Activated CD4-positive, alpha-beta T cell treated with anti-CD3 and anti-CD28 coated beads, Interleukin-2, Interleukin-4, amounts not matched to agents 100 ng/mL and 50 ng/mL, durations not matched to agents 16 hours and 8 hours (primary cell): ENCODE measurements around the gene ZDHHC4.
A peak's percentile ranks its signal among the peaks of the same experiment; 100 is the strongest.

ENCODE experiments used
- DNase-seq: peaks from one replicate; pipeline ENCODE4 v3.0.0-alpha.2; 2020; ENCODE audit warnings: low spot score

The ZDHHC4 gene

DNA sequence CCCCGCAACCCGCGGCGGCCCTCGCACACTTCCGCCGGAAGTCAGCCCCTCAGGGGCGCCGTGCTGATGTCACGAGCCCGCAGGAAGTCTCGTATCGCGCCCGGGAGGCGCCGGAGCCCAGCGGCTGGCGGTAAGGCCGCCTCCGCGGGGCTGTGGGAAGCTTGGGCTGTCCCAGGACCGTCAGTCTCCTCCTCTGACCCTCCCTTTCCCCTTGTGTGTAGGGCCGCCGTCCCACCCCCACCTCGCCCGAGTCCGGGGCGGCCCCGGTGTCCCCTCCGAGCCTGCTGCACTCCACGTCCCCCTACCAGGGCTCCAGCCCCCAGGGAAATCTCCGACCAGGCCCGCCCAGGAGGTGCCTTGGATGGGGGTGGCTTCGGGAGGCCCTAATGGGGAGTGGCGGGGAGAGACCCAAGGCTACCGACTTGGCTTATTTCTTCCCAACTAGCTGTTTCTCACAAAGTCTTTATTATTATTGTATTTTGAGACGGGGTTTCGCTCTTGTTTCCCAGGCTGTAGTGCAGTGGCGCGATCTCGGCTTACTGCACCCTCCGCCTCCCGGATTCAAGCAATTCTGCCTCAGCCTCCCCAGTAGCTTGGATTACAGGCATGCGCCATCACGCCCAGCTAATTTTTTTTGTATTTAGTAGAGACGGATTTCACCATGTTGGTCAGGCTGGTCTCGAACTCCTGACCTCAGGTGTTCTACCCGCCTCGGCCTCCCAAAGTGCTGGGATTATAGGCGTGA, at the start of gene ZDHHC4:
Gene ZDHHC4 (plus strand): TSS at position 86 of the 745 bp plus-strand sequence. CDS start 3,108 bp downstream, outside the sequence.
- peak; percentile 92 for DNase-seq

DNA sequence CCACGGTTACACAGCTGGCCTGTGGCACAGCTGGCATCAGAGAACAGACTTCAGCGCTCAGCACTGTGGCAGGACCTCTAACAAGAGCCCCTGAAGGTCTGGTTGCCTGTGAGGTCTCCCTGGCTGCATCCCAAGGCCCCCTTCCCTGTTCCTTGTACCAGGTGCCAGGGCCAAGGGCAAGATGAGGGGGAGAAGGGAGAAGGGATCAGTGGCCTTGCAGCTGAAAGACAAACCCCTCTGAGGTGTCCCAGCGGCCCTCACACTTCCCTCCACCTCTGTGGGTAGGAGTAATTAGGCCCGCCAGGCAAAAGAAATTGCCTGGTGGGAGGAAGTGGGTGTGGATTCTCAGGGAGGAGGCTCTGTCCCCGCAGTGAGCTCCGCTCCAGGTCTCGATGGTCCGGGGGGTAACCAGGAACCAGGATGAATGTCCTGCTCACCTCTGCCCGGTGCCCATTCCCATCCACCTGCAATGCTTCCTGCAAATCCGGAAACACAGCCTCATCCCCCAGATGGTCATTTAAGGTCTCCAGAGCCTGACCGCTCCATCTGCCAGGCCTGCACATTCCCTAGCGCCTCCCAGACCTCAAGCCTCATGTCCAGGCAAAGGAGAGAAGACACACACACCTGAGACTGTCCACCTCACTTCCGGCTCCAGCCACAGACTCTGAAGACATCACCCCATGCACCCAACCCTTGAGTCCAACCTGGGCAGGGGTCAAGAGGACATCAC, 48.7 kb upstream of the ZDHHC4 start:
- no peak for DNase-seq

DNA sequence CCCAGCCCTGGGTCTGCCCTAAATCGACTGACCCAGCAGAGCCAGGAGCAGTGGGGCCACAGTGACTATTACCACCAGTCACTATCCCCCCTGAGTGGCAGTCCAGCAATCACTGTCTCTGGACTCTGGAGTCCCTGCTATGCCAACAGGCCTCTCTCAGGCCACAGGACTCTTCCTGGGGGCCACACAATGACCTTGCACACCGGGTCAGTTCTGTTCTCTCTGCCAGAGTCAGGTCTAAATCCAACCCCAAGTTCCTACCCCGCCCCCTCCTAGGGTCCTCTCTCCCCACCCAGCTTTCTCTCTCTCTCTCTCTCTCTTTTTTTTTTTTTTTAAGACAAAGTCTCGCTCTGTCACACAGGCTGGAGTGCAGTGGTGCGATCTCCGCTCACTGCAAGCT, 47.6 kb upstream of the ZDHHC4 start:
- DNase-seq, result no peak

DNA sequence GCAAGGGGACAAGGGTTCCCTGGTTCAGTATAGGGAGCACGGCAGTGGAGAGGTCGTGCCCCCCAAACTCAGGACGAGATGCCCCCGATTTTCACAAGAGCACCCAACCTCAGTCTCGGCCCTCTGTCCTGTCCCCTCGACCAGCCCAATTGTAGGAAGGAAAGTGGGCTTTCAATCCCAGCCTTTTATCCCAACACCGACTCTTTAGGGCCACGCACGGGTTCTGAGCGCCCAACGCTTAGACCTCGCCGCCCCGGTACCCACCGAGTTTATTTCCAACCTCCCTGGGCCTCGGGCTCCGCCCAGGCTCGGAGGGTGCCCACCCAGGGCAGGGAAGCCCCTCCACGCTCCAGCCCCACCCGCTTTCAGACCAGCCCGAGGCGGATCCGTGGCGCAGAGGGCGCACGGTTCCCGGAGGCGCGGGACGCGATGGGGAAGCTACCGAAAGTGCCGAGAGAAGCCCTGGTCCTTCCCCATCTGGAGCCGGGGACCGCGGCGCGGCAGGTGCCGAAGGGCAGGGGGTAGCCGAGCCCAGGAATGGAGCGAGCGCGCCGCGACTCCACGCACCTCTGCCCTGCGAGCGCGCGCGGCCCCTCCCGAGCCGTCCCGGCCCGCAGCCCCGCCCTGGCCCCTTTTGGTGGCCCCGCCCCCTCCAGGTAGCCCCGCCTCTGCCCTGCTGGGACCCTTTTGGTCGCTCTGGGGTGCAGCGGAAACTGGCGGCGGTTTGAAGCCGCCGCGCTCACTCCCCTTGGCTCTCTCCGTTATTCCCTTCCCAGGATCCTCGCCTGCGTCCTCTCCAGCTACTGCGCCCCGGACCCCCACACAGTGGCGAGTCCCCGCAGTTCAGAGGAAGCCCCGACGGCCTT, 46.4 kb upstream of the ZDHHC4 start:
- DNase-seq, result peak; percentile 25

DNA sequence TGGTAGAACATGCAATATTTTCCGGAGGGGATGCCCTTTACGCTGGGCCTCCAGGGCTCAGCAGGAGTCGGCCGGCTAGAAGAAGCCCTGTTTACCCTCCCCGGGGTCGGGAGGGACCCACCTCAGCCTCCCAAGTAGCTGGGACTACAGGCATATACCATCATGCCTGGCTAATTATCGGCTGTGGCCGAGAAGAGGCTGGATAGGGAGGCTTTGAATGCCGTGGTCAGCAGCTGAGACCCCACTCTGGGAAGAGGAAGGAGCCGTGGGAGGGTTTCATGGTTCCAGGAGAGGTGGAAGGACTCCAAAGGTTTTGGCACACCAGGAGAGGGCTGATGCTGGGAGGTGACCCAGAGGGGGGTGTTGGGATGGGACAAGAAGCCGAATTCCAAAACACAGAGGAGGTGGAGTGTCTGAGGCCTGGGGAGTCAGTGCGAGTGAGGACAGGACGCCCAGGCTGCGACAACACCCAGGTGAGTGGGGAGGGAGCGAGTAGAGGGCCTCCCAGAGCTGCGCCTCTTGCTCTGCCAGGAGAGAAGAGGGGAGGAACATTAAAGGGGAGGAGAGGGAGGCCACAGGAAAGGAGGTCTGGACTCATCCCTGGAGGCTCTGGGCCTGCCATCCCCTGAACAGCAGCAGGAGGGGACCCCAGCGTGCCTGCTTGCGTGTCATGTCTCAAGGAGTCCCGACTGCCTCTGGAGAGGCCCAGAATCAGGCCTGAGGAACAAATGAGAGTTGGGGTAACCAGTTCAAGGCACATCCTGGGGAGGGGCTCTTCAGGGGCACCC, 45.6 kb upstream of the ZDHHC4 start:
- DNase-seq, result no peak

DNA sequence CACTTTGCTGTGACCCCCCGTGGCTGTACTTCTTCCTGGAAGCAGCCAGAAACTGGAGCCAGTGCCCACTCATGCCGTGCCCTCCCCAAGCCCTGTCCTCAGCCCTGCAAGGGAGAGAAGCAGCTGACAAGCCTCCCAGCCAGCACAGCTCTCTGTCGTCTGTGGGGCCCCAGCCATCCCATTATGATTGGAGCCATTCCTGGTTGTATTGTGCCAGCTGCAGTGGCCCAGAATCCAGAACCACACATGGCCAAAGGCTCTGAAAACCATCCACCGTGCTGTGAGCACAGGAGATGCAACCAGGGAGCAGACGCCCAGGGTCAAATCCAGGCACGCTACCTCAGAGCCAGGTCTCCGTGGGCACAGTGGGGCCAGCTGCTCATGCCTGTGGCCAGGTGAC, 44.7 kb upstream of the ZDHHC4 start:
- DNase-seq, result no peak

DNA sequence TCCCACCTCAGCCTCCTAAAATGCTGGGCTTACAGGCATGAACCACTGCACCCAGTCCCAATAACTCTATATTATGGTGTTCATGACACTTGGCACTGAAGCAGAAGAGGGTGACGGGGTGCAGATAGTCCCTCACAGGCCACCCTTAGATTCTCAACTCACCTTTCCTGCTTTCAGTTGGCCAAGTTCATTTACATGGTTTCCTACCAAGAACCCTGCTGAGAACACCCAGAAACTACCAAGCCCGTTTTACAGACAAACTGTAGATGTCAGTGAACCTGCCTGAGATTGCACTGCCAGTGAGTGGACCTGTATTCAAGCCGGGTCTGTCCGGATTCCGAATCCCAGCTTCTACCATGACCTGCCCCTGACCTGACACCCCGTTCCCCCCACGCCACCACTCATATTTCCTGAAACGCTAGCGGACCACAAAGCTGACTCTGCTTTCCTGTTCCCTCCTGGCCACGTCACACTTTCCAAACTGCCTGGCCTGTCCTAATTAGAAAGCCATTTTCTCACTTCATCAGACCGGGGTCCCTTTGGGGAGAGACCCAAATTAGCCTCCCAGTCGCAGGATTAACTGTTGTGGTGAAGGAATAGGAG, 43.3 kb upstream of the ZDHHC4 start:
- peak; percentile 15 for DNase-seq

DNA sequence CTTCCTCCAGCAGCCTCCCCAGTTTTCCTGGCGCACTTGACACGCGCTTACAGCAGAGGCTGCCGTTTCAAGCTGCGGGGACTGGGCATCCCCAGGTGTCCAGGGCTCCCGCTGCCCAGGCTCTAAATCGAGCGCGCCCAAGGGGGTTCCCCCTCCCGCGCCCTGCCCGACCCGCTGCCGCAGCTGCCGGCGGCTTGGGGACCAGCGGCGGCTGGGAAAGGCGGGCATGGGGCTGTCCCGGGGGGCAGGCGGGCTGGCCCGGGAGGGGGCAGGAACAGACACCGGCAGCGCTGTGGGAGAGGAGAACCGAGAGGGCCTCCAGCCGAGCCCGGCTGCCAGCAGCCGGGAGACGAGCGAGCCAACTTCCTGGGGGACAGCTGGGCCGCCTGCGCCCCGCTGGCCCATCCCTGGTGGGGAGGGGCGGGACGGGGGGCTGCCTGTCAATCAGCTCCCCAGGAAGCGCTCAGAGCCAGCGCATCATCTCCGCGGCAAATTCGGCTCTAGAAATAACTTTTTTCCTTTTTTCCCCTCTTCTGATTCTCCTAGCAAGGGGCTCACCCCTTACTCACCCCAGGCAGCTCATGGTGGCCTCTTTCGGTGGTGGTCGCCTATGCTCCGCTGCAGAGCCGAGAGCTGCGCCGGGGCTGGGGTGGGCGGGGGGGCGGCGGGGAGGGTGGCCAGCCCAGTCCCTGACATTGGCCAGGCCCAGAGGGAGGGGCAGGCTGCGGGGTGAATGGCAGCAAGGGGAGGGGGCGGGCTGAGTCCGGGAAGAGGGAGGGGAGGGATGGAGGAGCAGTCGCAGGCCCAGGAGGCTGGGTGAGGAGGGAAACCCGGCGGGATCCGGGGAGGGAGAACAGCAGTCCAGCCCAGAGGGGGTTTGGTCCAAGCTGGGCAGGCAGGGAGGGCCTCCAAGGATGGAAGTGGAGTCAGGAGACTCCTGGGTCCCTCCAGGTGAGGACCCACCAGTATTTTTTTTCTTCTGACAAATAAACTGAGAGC, 40.7 kb upstream of the ZDHHC4 start:
- DNase-seq, result no peak

DNA sequence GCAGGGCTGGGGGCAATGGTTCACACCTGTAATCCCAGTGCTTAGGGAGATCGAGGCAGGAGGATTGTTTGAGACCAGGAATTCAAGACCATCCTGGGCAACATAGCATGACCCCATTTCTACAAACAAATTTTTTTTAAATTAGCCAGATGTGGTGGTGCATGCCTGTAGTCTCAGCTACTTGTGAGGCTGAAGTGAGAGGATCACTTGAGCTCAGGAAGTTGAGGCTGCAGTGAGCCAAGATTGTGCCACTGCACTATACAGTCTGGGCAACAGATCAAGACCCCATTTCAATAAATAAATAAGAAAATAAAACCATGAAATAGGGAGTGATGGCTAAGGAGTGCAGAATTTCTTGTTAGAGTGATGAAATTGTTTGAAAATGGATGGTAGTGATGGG, 34.9 kb upstream of the ZDHHC4 start:
- no peak for DNase-seq

DNA sequence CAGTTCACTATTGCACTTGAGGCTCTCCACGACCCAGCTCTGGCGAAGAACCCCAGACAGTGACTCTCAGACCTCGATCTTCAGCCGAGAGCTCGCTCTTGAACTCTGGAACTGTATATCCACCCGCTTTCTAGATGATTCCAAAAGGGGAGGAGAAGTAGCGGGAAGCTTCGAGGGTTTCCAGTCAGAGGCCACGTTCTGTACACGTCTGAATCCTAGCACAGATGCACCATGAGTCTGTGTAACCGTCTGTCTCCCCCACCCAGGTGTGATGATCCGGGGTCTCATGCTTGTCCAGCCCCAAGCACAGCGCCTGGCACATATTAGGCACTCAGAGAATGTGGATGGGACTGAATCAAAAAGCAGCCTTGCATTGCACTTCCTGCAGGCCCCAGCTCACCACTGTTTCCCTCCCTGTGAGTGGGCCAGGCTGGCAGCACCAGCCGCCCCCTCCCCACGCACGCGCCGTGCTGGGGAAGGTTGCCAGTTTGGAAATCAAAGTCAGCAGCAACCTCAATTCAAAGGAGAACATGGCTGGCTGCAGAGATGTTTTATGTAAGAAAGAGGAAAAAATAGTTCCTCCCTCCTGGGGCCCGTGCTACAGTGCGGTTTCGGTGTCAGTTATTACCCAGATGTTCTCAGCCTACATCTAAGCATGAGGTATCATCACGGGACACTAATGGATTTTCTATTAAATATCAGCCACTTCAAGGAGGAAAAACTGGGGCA, 31.7 kb upstream of the ZDHHC4 start:
- DNase-seq, result no peak

DNA sequence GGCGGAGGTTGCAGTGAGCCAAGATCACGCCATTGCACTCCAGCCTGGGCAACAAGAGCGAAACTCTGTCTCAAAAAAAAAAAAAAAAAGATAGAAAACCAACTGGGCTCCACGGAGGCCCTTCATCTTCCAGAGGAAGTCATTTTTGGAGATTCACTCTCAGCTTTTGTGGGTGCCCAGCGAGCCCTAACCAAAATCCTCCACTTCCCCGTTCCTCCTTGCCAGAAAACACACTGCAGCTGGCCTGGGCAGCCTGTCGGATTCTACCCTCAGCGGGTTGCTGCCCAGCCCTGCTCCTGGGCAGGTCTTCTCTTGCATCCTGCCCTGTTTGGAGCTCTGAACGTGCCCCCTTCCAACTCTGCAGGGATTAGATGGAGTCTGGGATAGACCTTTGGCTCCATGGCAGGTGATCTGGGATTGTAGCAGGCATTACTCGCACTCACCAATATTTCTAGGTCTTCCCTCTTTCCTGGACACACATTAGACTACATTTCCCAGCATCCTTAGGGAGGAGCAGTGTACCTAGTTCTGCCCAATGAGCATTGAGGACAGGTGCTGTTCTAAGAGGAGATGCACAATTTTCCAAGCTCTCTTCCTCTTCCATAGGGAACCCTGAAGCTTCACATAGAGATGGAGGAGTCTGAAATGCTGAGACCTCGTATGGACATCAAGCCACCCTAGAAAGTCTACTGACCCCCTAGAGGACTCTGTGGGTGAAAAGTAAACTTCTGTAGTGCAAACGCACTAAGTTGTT, 30.6 kb upstream of the ZDHHC4 start:
- no peak for DNase-seq

DNA sequence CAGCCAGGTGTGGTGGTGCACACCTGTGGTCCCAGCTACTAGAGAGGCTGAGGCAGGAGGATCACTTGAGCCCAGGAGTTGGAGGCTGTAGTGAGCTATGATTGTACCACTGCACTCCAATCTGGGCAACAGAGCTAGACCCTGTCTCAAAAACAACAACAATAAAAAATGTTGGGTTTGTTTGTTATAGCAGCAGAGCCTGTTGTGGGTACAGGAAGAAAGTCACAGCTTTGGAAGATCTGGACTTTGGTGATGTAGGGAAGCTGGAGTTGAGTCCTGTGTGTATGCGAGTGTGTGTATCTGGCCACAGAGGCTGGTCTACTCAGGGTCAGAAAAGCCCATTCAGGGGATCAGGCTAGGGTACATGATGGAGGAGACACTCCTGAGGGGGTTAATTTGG, 29.9 kb upstream of the ZDHHC4 start:
- DNase-seq, result no peak

DNA sequence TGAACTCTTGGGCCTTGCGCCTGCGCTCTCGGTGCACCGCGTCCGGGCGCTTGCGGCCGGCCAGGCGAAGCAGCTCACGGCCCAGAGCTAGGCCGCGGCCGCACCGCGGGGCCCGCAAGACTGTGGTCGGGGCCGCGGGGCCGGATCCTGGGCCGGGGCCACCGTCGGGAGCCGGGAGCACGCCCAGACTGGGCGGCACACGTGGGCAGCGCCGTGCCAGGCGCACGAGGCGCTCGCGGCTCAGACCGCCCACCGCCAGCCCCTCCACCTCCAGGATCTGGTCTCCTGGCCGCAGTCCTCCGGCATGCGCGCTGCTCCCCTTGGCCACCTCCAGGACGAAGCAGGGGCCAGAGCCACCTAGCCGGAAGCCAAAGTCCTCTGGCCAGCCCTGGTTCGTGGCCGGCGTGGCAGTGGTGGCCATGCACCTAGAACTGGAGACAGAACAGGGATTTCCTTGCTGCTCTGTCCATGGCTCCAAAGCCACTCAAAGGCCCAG, 26.2 kb upstream of the ZDHHC4 start, which contains the start of gene GRID2IP:
Gene GRID2IP (minus strand): TSS at position 446 of the 496 bp plus-strand sequence. CDS start 25 bp downstream, at position 421.
- no peak for DNase-seq

DNA sequence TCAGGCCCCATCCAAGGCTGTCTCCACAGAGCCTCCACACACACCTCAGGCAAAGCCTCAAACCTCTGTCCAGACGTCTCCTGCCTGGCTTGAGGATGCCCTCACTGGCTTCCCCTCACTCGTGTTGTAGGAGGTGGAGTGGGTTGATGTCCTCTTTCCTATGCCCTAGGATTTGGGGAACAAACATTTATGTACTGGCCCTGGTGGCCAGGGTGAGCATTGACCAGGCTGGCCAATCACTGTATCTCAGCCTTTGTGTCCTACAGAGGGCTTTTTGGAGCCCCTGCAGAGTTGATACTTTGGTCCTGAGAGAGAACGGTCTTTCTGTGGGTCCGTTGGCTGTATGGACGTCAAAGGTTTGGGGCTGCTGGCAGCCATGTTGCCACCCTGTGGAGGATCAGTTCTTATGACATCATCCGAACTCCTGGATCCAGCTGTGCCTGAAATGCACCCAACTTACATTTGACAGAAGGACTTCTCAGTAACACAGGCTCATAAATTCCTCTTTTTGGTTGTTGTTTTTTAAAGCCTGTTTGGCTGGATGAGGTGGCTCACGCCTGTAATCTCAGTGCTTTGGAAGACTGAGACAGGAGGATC, 23.7 kb upstream of the ZDHHC4 start:
- DNase-seq, result no peak

DNA sequence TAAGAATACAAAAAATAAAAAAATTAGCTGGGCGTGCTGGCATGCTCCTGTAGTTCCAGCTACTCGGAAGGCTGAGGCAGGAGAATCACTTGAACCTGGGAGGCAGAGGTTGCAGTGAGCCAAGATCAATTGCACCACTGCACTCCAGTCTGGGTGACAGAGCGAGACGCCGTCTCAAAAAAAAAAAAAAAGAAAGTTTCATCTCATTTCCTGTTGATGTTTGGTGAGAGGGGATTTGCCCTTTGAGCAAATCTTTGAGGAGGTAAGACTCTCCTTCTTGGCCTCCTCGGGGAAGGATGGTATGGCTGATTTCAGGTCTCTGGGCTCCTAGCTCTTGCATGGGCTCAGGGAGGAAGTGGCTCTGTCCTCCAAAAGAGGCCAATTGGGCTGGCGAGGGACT, 22.4 kb upstream of the ZDHHC4 start:
- DNase-seq, result no peak

DNA sequence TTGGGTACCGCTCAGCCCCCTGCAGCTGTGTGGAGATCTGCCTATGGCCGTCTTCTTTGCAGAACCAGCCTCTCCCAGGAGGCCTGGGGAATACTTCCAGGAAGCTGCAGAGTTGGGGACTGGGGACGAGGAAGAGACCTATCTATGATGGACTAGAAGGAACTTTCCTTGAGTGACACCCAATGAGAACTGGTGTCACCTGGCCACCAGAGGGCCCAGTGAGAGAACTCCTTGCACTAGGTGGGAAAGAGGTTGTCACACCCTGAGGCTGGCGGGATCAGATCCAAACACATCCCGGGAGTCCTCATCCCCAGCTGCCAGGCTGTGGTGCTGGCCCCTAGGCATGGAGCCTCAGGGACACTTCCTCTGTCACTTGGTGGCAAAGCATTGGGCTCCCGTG, 21.1 kb upstream of the ZDHHC4 start:
- no peak for DNase-seq

DNA sequence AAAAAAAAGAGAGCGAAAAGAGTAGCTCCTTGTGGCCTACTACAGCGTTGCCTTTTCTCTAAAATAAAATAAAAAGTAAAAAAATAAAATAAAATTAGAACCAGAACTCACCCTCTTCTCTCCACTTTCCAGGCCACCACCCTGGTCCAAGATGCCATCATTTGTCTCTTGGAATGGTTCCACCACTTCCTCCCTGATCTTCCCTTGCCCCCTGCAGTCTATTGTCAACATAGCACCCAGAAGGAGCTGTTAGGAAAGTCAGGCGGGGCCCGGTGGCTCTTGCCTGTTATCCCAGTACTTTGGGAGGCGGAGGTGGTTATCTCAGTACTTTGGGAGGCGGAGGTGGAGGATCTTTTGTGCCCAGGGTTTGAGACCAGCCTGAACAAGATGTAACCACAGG, 18.4 kb upstream of the ZDHHC4 start:
- DNase-seq, result no peak

DNA sequence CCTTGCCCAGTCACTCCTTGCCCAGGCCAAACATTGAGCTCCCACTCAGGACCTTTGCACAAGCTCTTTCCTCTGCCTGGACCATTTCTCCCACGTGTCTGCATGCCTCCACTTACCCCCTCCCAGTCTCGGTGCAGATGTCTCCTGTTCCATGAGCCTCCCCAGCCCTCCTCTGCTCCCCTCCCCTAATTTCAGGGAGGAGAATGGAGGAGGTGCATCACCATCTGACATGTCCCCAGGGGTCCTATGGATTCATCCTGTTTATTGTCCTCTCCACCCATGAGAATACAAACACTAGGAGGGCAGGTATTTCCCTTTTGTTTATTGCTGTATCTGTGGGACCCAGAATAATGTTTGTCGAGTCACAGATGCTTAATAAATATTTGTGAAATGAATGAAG, 17.4 kb upstream of the ZDHHC4 start:
- DNase-seq, result no peak
